ENCODE data around the gene BLM.
"Not testable (repeated sequence)": the region's sequence is repeated elsewhere in the genome, so short reads cannot be mapped to it uniquely, and the experiment has no call there.

DNA sequence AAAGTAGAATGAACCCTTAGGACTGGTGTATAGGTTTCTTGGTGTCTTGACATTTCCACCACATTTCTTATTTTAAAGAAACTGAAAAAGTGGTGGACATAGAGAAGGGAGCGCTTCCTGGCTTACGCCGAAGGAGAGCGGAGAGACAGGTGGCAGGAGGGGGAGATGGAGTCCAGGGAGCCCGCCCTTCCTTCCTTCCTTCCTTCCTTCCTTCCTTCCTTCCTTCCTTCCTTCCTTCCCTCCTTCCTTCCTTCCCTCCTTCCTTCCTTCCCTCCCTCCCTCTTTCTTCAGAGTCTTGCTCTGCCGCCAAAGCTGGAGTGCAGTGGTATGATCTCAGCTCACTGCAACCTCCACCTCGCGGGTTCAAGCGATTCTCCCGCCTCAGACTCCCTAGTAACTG lies 43.8 kb upstream of the BLM start:
- TF ChIP-seq RXRA (IDR thresholded peaks at IDR 0.05; ENCODE audit: borderline replicate concordance, low read depth); EP300 (IDR thresholded peaks at IDR 0.05; ENCODE audit: borderline replicate concordance in 1 of 2, low read depth in 1 of 2, low read length in 1 of 2); RAD21 (IDR thresholded peaks at IDR 0.05; ENCODE audit: low read length); JUND (IDR thresholded peaks at IDR 0.05); TCF12 (IDR thresholded peaks at IDR 0.05); RCOR1 (IDR thresholded peaks at IDR 0.05; ENCODE audit: low read length); RFX5 (IDR thresholded peaks at IDR 0.05; ENCODE audit: low read length): not testable (repeated sequence)
- TF ChIP-seq, protein P1, sequence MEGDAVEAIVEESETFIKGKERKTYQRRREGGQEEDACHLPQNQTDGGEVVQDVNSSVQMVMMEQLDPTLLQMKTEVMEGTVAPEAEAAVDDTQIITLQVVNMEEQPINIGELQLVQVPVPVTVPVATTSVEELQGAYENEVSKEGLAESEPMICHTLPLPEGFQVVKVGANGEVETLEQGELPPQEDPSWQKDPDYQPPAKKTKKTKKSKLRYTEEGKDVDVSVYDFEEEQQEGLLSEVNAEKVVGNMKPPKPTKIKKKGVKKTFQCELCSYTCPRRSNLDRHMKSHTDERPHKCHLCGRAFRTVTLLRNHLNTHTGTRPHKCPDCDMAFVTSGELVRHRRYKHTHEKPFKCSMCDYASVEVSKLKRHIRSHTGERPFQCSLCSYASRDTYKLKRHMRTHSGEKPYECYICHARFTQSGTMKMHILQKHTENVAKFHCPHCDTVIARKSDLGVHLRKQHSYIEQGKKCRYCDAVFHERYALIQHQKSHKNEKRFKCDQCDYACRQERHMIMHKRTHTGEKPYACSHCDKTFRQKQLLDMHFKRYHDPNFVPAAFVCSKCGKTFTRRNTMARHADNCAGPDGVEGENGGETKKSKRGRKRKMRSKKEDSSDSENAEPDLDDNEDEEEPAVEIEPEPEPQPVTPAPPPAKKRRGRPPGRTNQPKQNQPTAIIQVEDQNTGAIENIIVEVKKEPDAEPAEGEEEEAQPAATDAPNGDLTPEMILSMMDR (IDR thresholded peaks at IDR 0.05) = not testable (repeated sequence)

All from SK-N-SH (cell line).